HL-60 (cell line): ENCODE data around the gene POP4.

ENCODE experiments used
- CTCF ChIP-seq: IDR thresholded peaks from one replicate; pipeline ENCODE4 v1.5.1; 2011; ENCODE audit warnings: low read length, control low read depth, inconsistent platforms; ENCODE audit not compliant: insufficient read depth
- POLR2AphosphoS5 ChIP-seq: IDR thresholded peaks from 2 replicates; pipeline ENCODE4 v1.6.1; 2012; ENCODE audit warnings: low read depth

DNA sequence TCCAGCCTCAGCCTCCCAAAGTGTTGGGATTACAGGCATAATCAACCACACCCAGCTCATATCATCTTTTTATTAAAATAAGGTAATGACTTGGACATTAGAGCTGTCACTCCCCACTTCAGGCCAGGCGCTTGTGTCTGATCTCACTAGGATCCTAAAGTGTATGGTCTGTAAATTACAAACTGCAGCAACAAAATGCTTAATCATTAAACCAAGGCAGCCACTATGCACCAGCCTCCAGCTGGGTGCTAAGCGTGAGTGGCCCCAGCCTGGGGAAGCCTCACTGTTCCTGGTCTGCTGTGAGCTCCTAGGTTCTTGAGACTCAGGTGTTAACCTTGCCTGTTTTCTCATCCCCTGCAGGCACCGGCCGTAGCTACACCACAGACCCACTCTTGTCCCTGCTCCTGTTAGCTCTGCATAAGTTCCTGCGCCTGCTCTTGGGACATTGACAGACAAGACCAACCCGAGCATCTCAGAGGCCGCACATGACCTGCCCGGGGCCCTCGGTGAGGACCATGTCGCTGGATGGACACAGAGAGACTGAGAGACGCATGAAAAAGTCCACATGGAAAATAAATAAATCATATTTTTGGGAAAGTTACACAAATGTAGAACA, 42.5 kb upstream of the POP4 start:
- TF ChIP-seq CTCF (no peak), POLR2AphosphoS5 (no peak)
